ENCODE data around the gene LETMD1. TPM values are rescaled to one million over a fixed set of nuclear protein-coding genes. Genes with fewer than 3 reads are reported as not detected.

LETMD1 gene
- total and polyA plus RNA-seq, 2 donors (not counting 1 experiment from before 2014, with no cell fraction given): 94.7 to 101 TPM

DNA sequence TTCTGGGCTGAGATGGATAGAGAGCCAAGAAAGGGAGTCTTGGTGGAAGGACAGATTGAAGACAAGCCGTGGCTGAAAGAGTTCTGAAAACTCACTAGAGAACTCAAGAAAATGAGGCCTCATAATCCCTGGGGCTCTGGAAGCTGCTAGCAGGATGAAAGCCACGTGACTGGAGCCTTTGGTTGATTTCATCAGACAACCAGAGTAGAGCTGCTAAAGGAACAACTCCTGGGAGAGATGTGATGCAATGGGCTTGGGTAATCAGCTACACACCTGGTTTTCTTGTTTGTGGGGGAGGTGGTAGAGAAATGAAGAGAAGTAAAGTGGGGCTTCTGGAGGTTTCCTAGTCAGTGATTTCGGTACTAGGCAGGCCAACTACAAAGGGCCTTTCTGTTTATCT, 21.9 kb downstream of the LETMD1 start:
- intact Hi-C loops (cut with micrococcal nuclease): no loop called here
- 90% methylated on average over 2 of the region's 3 CpGs for WGBS (ENCODE audit: insufficient coverage)
- no peaks in the 10 kb centered on the region for H3K9me3 ChIP-seq (ENCODE audit: control extremely low read depth in 1 of 3, control insufficient read depth in 2 of 3, insufficient read depth in 1 of 3, low read length in 2 of 3)
- H3K4me2 ChIP-seq (replicated peaks; ENCODE audit: low read depth, low read length, poor library complexity, severe bottlenecking): no peak overlapping the region
- ATAC-seq (ENCODE audit: low read depth) (no peak), DNase-seq (no peak)
- H3K4me3 ChIP-seq (ENCODE audit: control extremely low read depth in 1 of 5, extremely low read depth in 1 of 5, insufficient read depth in 1 of 5, low read depth in 2 of 5, low read length in 4 of 5): no peak overlapping the region
- H3K4me1 ChIP-seq (ENCODE audit: control insufficient read depth in 2 of 2, insufficient read depth in 2 of 2, low read length in 2 of 2): no peaks in the 10 kb centered on the region
- Mint-ChIP-seq H3K27me3 (no peaks in the 10 kb centered on the region), H3K27ac (no peak overlapping the region), H3K9me3 (ENCODE audit: insufficient read depth) (no peaks in the 10 kb centered on the region), H3K4me3 (no peak overlapping the region), H3K4me1 (no peaks in the 10 kb centered on the region)
- no peaks in the 10 kb centered on the region for H3K79me2 ChIP-seq (ENCODE audit: control insufficient read depth, insufficient read depth, low read length)
- ChIA-PET CTCF (interaction anchor here (1.5 kb wide), 1 partner anchor 200 kb away, joined by 3 read pairs; no protein-coding TSS in a partner anchor), POLR2A (no interaction called here)
- peaks cover 11 to 47% of the 10 kb centered on the region in 2 experiments for H3K36me3 ChIP-seq (replicated peaks in 1 of 2; ENCODE audit: control extremely low read depth in 1 of 2, control insufficient read depth in 1 of 2, extremely low read depth in 1 of 2, insufficient read depth in 2 of 2, low read length in 1 of 2)
- H3K27me3 ChIP-seq (replicated peaks in 1 of 4; ENCODE audit: control extremely low read depth in 1 of 4, control insufficient read depth in 3 of 4, insufficient read depth in 4 of 4, low read length in 3 of 4): no peaks in the 10 kb centered on the region
- H3K9ac ChIP-seq (ENCODE audit: low read length): no peak overlapping the region
- TF ChIP-seq EZH2 (IDR thresholded peaks at IDR 0.05; ENCODE audit: borderline replicate concordance, insufficient read depth, low read depth, low read length, poor library complexity, severe bottlenecking): no peak
- TF ChIP-seq, protein P1, sequence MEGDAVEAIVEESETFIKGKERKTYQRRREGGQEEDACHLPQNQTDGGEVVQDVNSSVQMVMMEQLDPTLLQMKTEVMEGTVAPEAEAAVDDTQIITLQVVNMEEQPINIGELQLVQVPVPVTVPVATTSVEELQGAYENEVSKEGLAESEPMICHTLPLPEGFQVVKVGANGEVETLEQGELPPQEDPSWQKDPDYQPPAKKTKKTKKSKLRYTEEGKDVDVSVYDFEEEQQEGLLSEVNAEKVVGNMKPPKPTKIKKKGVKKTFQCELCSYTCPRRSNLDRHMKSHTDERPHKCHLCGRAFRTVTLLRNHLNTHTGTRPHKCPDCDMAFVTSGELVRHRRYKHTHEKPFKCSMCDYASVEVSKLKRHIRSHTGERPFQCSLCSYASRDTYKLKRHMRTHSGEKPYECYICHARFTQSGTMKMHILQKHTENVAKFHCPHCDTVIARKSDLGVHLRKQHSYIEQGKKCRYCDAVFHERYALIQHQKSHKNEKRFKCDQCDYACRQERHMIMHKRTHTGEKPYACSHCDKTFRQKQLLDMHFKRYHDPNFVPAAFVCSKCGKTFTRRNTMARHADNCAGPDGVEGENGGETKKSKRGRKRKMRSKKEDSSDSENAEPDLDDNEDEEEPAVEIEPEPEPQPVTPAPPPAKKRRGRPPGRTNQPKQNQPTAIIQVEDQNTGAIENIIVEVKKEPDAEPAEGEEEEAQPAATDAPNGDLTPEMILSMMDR (IDR thresholded peaks at IDR 0.05): no peak
- no peak overlapping the region for H2AFZ ChIP-seq (ENCODE audit: insufficient read depth, low read depth, low read length, poor library complexity, severe bottlenecking)
- H3K27ac ChIP-seq (ENCODE audit: low read length in 2 of 2): no peak overlapping the region
- H4K20me1 ChIP-seq (ENCODE audit: control insufficient read depth, insufficient read depth, low read length, poor library complexity, severe bottlenecking): no peaks in the 10 kb centered on the region

DNA sequence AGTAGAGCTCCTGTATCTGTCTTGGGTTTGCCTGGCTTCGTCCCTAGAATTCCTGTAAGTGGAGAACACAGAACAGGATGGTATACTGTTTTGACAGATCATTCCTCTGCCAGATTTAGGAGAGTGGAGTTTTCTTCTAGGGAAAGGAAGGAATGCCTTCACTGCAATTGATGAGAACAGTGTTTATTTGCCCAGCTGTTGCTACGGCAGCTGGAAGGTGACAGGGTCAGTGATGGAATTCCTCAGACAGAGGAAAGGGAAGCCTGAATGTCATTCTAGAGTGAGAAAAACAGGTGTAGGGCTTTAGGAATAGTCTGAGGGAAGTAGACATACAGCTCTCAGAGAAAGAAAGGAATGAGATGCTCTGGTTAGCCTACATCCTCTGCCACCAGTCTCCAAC, 23.5 kb downstream of the LETMD1 start:
- Histone ChIP-seq H3K79me2 (ENCODE audit: control insufficient read depth, insufficient read depth, low read length) (peaks cover 8% of the 10 kb centered on the region), H4K20me1 (ENCODE audit: control insufficient read depth, insufficient read depth, low read length, poor library complexity, severe bottlenecking) (no peaks in the 10 kb centered on the region), H3K36me3 (replicated peaks in 1 of 2; ENCODE audit: control extremely low read depth in 1 of 2, control insufficient read depth in 1 of 2, extremely low read depth in 1 of 2, insufficient read depth in 2 of 2, low read length in 1 of 2) (peaks cover 13 to 40% of the 10 kb centered on the region in 2 experiments), H3K9me3 (ENCODE audit: control extremely low read depth in 1 of 3, control insufficient read depth in 2 of 3, insufficient read depth in 1 of 3, low read length in 2 of 3) (no peaks in the 10 kb centered on the region), H3K9ac (ENCODE audit: low read length) (no peak overlapping the region), H3K27ac (ENCODE audit: low read length in 2 of 2) (no peak overlapping the region), H3K4me2 (replicated peaks; ENCODE audit: low read depth, low read length, poor library complexity, severe bottlenecking) (no peak overlapping the region), H3K4me3 (ENCODE audit: control extremely low read depth in 1 of 5, extremely low read depth in 1 of 5, insufficient read depth in 1 of 5, low read depth in 2 of 5, low read length in 4 of 5) (no peak overlapping the region), H3K4me1 (ENCODE audit: control insufficient read depth in 2 of 2, insufficient read depth in 2 of 2, low read length in 2 of 2) (no peaks in the 10 kb centered on the region), H3K27me3 (replicated peaks in 1 of 4; ENCODE audit: control extremely low read depth in 1 of 4, control insufficient read depth in 3 of 4, insufficient read depth in 4 of 4, low read length in 3 of 4) (no peaks in the 10 kb centered on the region), H2AFZ (ENCODE audit: insufficient read depth, low read depth, low read length, poor library complexity, severe bottlenecking) (no peak overlapping the region)
- H3K4me1 Mint-ChIP-seq: no peaks in the 10 kb centered on the region
- no peak for DNase-seq
- H3K4me3 Mint-ChIP-seq: no peak overlapping the region
- intact Hi-C loops (cut with micrococcal nuclease): no loop called here
- H3K9me3 Mint-ChIP-seq (ENCODE audit: insufficient read depth): no peaks in the 10 kb centered on the region
- ChIA-PET POLR2A (no interaction called here), CTCF (interaction anchor here (1.5 kb wide), 1 partner anchor 198 kb away, joined by 3 read pairs; no protein-coding TSS in a partner anchor)
- no peak overlapping the region for H3K27ac Mint-ChIP-seq
- no peak for TF ChIP-seq EZH2 (IDR thresholded peaks at IDR 0.05; ENCODE audit: borderline replicate concordance, insufficient read depth, low read depth, low read length, poor library complexity, severe bottlenecking)
- TF ChIP-seq, protein P1 (IDR thresholded peaks at IDR 0.05): no peak
- H3K27me3 Mint-ChIP-seq: no peaks in the 10 kb centered on the region
- ATAC-seq (ENCODE audit: low read depth): no peak
- WGBS (ENCODE audit: insufficient coverage): 97% methylated on average over 2 of the region's 2 CpGs

Measured in B cell (primary cell).